HepG2 (cell line): ENCODE data around the gene POLA1. TPM values are rescaled to one million over a fixed set of nuclear protein-coding genes. Genes with fewer than 3 reads are reported as not detected.

ENCODE experiments used
- ATAC-seq: fragments of 200-7000 bp; cut with Tn5 transposase; 3 replicates; pipeline ENCODE4 v1.9.1; 2020; ENCODE audit warnings: mild to moderate bottlenecking, moderate library complexity
- BruUV-seq: library from RNA; stranded (reverse); fragments of 400-500 nt; replicated peaks from 2 replicates; lab custom pipeline; 2021; lab: Mats Ljungman, UMichigan
- CTCF ChIA-PET: fragments of 300-600 bp; formaldehyde crosslinking; extraction: SDS; loops from one replicate; lab custom pipeline; 2021; ENCODE audit warnings: low total read pairs, inconsistent platforms, low intra/inter-chr PET ratio; lab: Yijun Ruan, JAX
- POLR2A ChIA-PET: fragments of 350-600 bp; sonication (Branson Sonifier 250); formaldehyde crosslinking; loops from one replicate; lab custom pipeline; 2020; ENCODE audit warnings: antibody characterized with exemption, inconsistent platforms; lab: Yijun Ruan, JAX
- DNase-seq: peaks from one replicate; pipeline ENCODE4 v3.0.0-alpha.2; 2015; ENCODE audit warnings: low spot score
- FAIRE-seq: peaks from 3 replicates; lab custom pipeline; 2011; peaks lifted over from hg19 to GRCh38; lab: Jason Lieb, UNC
- H2AFZ ChIP-seq: one replicate; pipeline ENCODE4 v1.6.1; 2011; ENCODE audit warnings: low read length, inconsistent platforms
- H3K27ac ChIP-seq: fragments of 300-600 bp; 3 replicates; pipeline ENCODE4 v1.8.0; 2011; ENCODE audit warnings: mixed run types, mild to moderate bottlenecking, mixed read lengths, low read length, inconsistent platforms; ENCODE audit not compliant: insufficient read depth; ENCODE audit errors: extremely low read length
- H3K27me3 ChIP-seq, 2 experiments: fragments of 200-600 bp in 1 of 2; 2 replicates in 1 of 2; 3 replicates in 1 of 2; pipeline versions ENCODE4 v1.6.0 to v1.8.0; 2011; ENCODE audit warnings: low read length in 2 of 2, mild to moderate bottlenecking in 2 of 2, moderate library complexity in 2 of 2, inconsistent platforms in 1 of 2; ENCODE audit not compliant: insufficient read depth in 2 of 2, control insufficient read depth in 1 of 2
- H3K36me3 ChIP-seq, 2 experiments: fragments of 200-600 bp in 1 of 2; replicated peaks in 1 of 2; 2 replicates in 1 of 2; 3 replicates in 1 of 2; pipeline versions ENCODE4 v1.5.1 to v1.8.0; 2011; ENCODE audit warnings: low read length in 2 of 2, inconsistent platforms in 1 of 2; ENCODE audit not compliant: insufficient read depth in 2 of 2, control insufficient read depth in 1 of 2
- H3K4me1 ChIP-seq: 2 replicates; pipeline ENCODE4 v1.5.1; 2012; ENCODE audit warnings: low read length, inconsistent platforms; ENCODE audit not compliant: insufficient read depth
- H3K4me2 ChIP-seq: 2 replicates; pipeline ENCODE4 v1.6.0; 2011; ENCODE audit warnings: low read depth, low read length, inconsistent platforms
- H3K4me3 ChIP-seq, 3 experiments: fragments of 200-600 bp in 1 of 3; sonication (generic), shearing (Covaris generic) in 1 of 3; replicated peaks in 1 of 3; 2 replicates each; pipeline ENCODE4 v1.5.1; 2011 to 2016; ENCODE audit warnings: low read length in 3 of 3, inconsistent platforms in 2 of 3, low read depth in 2 of 3, mild to moderate bottlenecking in 2 of 3, control low read depth in 1 of 3, mixed read lengths in 1 of 3; ENCODE audit not compliant: insufficient read depth in 1 of 3
- H3K79me2 ChIP-seq: one replicate; pipeline ENCODE4 v1.6.1; 2011; ENCODE audit warnings: low read length, inconsistent platforms; ENCODE audit not compliant: insufficient read depth
- H3K9ac ChIP-seq: 2 replicates; pipeline ENCODE4 v1.6.0; 2011; ENCODE audit warnings: mild to moderate bottlenecking, low read depth, low read length, inconsistent platforms; ENCODE audit not compliant: insufficient read depth
- H3K9me3 ChIP-seq: 2 replicates; pipeline ENCODE4 v1.5.1; 2012; ENCODE audit warnings: mild to moderate bottlenecking, low read length
- H4K20me1 ChIP-seq: 2 replicates; pipeline ENCODE4 v1.6.0; 2011; ENCODE audit warnings: inconsistent platforms, mild to moderate bottlenecking, low read length, moderate library complexity; ENCODE audit not compliant: insufficient read depth
- GABPA ChIP-seq, 2 experiments: IDR thresholded peaks; 2 replicates each; pipeline ENCODE4 v1.6.1; 2011 to 2016; ENCODE audit warnings: low read depth in 2 of 2, low read length in 1 of 2, missing biosample characterization in 1 of 2, missing genetic modification characterization in 1 of 2
- ZNF263 ChIP-seq: sonication (generic); formaldehyde crosslinking; IDR thresholded peaks from 2 replicates; pipeline ENCODE4 v1.4.0; 2020; ENCODE audit warnings: missing genetic modification reagents
- ZNF788 ChIP-seq: sonication (generic); formaldehyde crosslinking; IDR thresholded peaks from 2 replicates; pipeline ENCODE4 v1.5.0; 2020; ENCODE audit warnings: mild to moderate bottlenecking, missing genetic modification reagents, borderline replicate concordance
- ZNF800 ChIP-seq: sonication (generic); formaldehyde crosslinking; IDR thresholded peaks from 2 replicates; pipeline ENCODE4 v1.4.0; 2020; ENCODE audit warnings: missing genetic modification reagents
- WGBS: methylation state at CpG from one replicate; pipeline ENCODE4 v1.1.6; 2017; ENCODE audit warnings: low lambda C conversion rate; 5-methylcytosine and 5-hydroxymethylcytosine counted together
- in situ Hi-C: cut with HindIII; loops from 2 replicates; pipeline ENCODE4 v1.10.0; 2017; ENCODE audit warnings: low pct_unique_long_range_greater_than_20kb; ENCODE audit not compliant: extremely low pct_ligation_motif_present
- intact Hi-C: fragments of 100-400 bp; cut with micrococcal nuclease; formaldehyde crosslinking; loops from one replicate; pipeline ENCODE4 v1.10.0; 2022; ENCODE audit not compliant: unreplicated experiment
- polyA plus RNA-seq, 8 experiments: library from polyadenylated mRNA; depleted of rRNA in 3 of 8; stranded (reverse) in 7 of 8; unstranded in 1 of 8; fragments of >200 nt; fragmentation: Illumina TruSeq in 4 of 8; extraction: Trizol in 4 of 8; gene quantifications; 2 replicates each; pipeline versions ENCODE4 v1.2.1 to v1.2.3, GENCODE V29; 2011 to 2016; ENCODE audit warnings: low read depth in 4 of 8, missing spikeins in 1 of 8, mixed read lengths in 1 of 8; ENCODE audit not compliant: insufficient read depth in 1 of 8
- total RNA-seq, 5 experiments: library from RNA; depleted of rRNA; stranded (reverse); fragments of >200 nt; fragmentation: Illumina TruSeq; extraction: Trizol; gene quantifications; 2 replicates each; pipeline ENCODE4 v1.2.3, GENCODE V29; 2016; ENCODE audit warnings: low read depth in 1 of 5

POLA1 gene
- total and polyA plus RNA-seq, 2 of the 13 experiments (the other 11 are each of a cell fraction or from before 2014, with no cell fraction given) = 3.3 to 26.5 TPM

- TF ChIP-seq ZNF263 = peak; percentile 79
- no peak for TF ChIP-seq ZNF788 (CRISPR knock-in tag)
- peak; percentile 77 for TF ChIP-seq ZNF800 (CRISPR knock-in tag)
- 0 out of 2 replicates have a peak, but pooled peaks have one; percentile 1 for TF ChIP-seq GABPA (IDR thresholded peaks at IDR 0.05; ENCODE audit: low read depth, low read length)
- TF ChIP-seq GABPA (CRISPR knock-in tag; IDR thresholded peaks at IDR 0.05; ENCODE audit: low read depth) = no peak
- no peak overlapping the region for H3K27ac ChIP-seq
- intact Hi-C loops = no loop called here
- no peaks in the 10 kb centered on the region for H3K9me3 ChIP-seq
- H2AFZ ChIP-seq = no peak overlapping the region
- no TSS peak for BruUV-seq
- H3K36me3 ChIP-seq = no peaks in the 10 kb centered on the region
- H3K9ac ChIP-seq = no peak overlapping the region
- peaks cover 6% of the 10 kb centered on the region; the same call in 1 of the 2 replicates for H3K4me1 ChIP-seq
- DNase-seq (no peak), FAIRE-seq (no peak), ATAC-seq (peak; percentile 16; the same call in 1 of the 3 replicates)
- no CpG with 5 or more reads among the region's 105 CpGs for WGBS
- H3K27me3 ChIP-seq = peaks cover 4 to 56% of the 10 kb centered on the region in 2 experiments
- no peaks in the 10 kb centered on the region for H3K79me2 ChIP-seq
- no peaks in the 10 kb centered on the region for H4K20me1 ChIP-seq
- H3K4me3 ChIP-seq = peak overlapping the region in 2 of 3 experiments; percentile 27 to 54; a peak in 3 of 6 replicates
- H3K4me2 ChIP-seq = peak overlapping the region; percentile 66
- in situ Hi-C loops = no loop called here
- ChIA-PET CTCF (no interaction called here), POLR2A (no interaction called here)
Observed at GRCh38 chrX:25012793-25013631, 319.3 kb downstream of the POLA1 start.
